Naive thymus-derived CD4-positive, alpha-beta T cell (primary cell): ENCODE measurements around the gene NEDD4. TPM values are rescaled to one million over a fixed set of nuclear protein-coding genes. Genes with fewer than 3 reads are reported as not detected.
"Not testable (repeated sequence)": the region's sequence is repeated elsewhere in the genome, so short reads cannot be mapped to it uniquely, and the experiment has no call there.

Experiments used
- ATAC-seq: fragments of 150-1000 bp; cut with Tn5 transposase; 2 replicates; pipeline ENCODE4 v1.10.0; 2021; ENCODE audit warnings: mild to moderate bottlenecking, moderate library complexity
- CTCF ChIA-PET: fragments of 350-600 bp; sonication (Branson Sonifier 250); formaldehyde crosslinking; loops from one replicate; lab custom pipeline; 2021; ENCODE audit warnings: antibody characterized with exemption; lab: Charles Lee
- POLR2A ChIA-PET: fragments of 350-600 bp; sonication (Branson Sonifier 250); formaldehyde crosslinking; loops from one replicate; lab custom pipeline; 2021; ENCODE audit warnings: antibody characterized with exemption, inconsistent platforms; lab: Charles Lee
- DNase-seq, 9 donors: peaks; one replicate each; pipeline versions ENCODE4 v3.0.0 to v3.0.0-alpha.2; 2020 to 2022; ENCODE audit warnings: mixed read lengths in 1 of 9
- H3K27ac ChIP-seq: one replicate; pipeline ENCODE4 v1.7.0; 2013; ENCODE audit warnings: mild to moderate bottlenecking, low read depth, low read length, moderate library complexity
- H3K27me3 ChIP-seq, 2 donors: one replicate each; pipeline ENCODE4 v1.7.0; 2013; ENCODE audit warnings: low read length in 2 of 2, mild to moderate bottlenecking in 2 of 2, moderate library complexity in 2 of 2; ENCODE audit not compliant: control insufficient read depth in 2 of 2, insufficient read depth in 2 of 2
- H3K36me3 ChIP-seq, 3 experiments: 1 replicate in 2 of 3; 2 replicates in 1 of 3; pipeline ENCODE4 v1.7.0; 2013; ENCODE audit warnings: low read length in 3 of 3, mild to moderate bottlenecking in 3 of 3, moderate library complexity in 1 of 3; ENCODE audit not compliant: insufficient read depth in 3 of 3, control insufficient read depth in 2 of 3
- H3K4me1 ChIP-seq, 2 donors: one replicate each; pipeline ENCODE4 v1.7.0; 2013; ENCODE audit warnings: low read length in 2 of 2, mild to moderate bottlenecking in 2 of 2, moderate library complexity in 1 of 2; ENCODE audit not compliant: control insufficient read depth in 2 of 2, insufficient read depth in 2 of 2
- H3K4me3 ChIP-seq: 2 replicates; pipeline ENCODE4 v1.7.0; 2013; ENCODE audit warnings: mild to moderate bottlenecking, low read length
- H3K9me3 ChIP-seq, 3 experiments: 1 replicate in 2 of 3; 2 replicates in 1 of 3; pipeline ENCODE4 v1.7.0; 2013; ENCODE audit warnings: low read length in 3 of 3; ENCODE audit not compliant: control insufficient read depth in 2 of 3
- H3K27ac Mint-ChIP-seq, 9 donors: one replicate each; pipeline ENCODE4 v1.8.0; 2020 to 2022; ENCODE audit warnings: mixed read lengths in 9 of 9, mild to moderate bottlenecking in 8 of 9, moderate library complexity in 5 of 9, inconsistent platforms in 2 of 9
- H3K27me3 Mint-ChIP-seq, 5 donors: one replicate each; pipeline ENCODE4 v1.8.0; 2021 to 2022; ENCODE audit warnings: mixed read lengths in 5 of 5, mild to moderate bottlenecking in 1 of 5
- H3K36me3 Mint-ChIP-seq, 5 donors: one replicate each; pipeline ENCODE4 v1.8.0; 2020 to 2022; ENCODE audit warnings: mixed read lengths in 5 of 5, mild to moderate bottlenecking in 3 of 5, inconsistent platforms in 1 of 5
- H3K4me1 Mint-ChIP-seq, 7 donors: one replicate each; pipeline ENCODE4 v1.8.0; 2020 to 2022; ENCODE audit warnings: mixed read lengths in 7 of 7, mild to moderate bottlenecking in 3 of 7, inconsistent platforms in 1 of 7
- H3K4me3 Mint-ChIP-seq, 10 donors: one replicate each; pipeline ENCODE4 v1.8.0; 2020 to 2022; ENCODE audit warnings: mild to moderate bottlenecking in 10 of 10, mixed read lengths in 10 of 10, moderate library complexity in 6 of 10, inconsistent platforms in 2 of 10
- H3K9me3 Mint-ChIP-seq, 11 donors: one replicate each; pipeline ENCODE4 v1.8.0; 2020 to 2022; ENCODE audit warnings: mixed read lengths in 11 of 11, mild to moderate bottlenecking in 4 of 11, inconsistent platforms in 1 of 11, moderate library complexity in 1 of 11
- intact Hi-C, 2 donors: fragments of 100-400 bp; cut with micrococcal nuclease; formaldehyde crosslinking; loops; one replicate each; pipeline ENCODE4 v1.15.1; 2023
- polyA plus RNA-seq, 2 donors: library from polyadenylated mRNA; unstranded; fragments of 300-500 nt; fragmentation: Illumina TruSeq; gene quantifications; one replicate each; pipeline ENCODE4 v1.2.3, GENCODE V29; 2021
- total RNA-seq, 6 experiments: library from RNA in 5 of 6; stranded (reverse) in 5 of 6; gene quantifications; 1 replicate in 5 of 6; 2 replicates in 1 of 6; pipeline ENCODE4 v1.2.3 and lab custom pipeline; 2021 to 2026

The NEDD4 gene
- total and polyA plus RNA-seq, 7 experiments from 2014 or later, result 1.1 to 15.1 (median 4.3) TPM

DNA sequence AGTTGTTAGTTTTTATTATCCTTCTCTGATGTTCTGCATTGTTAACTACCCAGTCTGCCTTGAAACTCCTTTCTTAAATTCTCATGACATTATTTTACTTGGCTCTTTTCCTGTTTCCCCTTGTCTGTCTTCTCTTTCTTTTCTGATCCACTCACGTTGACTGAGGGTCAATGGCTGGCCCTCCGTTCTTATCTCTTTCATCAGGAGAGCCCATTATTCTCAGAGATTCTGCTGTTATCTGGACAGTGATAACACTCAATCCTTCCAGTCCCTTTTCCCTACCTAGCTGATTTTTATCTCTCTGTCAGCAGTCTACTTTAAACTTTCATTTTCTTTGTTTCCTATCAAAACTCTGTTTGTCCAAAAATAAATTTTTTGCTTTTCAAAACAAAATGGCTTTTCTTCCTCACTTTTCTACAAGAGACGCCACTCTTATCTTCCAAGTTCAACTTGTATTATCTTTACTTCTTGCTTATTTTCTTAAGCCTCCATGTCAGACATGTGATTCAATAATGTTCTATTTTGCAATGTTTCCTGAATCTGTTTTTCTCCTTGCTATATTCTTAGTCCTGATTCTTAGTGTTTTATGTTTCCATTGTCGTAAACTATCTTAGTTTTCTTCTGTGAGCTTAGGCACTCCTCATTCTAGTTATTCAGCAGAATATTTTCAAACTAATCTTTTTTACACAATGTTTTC, 120.2 kb downstream of the NEDD4 start:
- CTCF ChIA-PET, result no interaction called here
- Mint-ChIP-seq H3K27me3 (no peaks in the 10 kb centered on the region), H3K36me3 (peaks cover 0 to 6% (median 0%) of the 10 kb centered on the region in 5 donors), H3K4me1 (no peaks in the 10 kb centered on the region), H3K27ac (no peak overlapping the region), H3K9me3 (no peaks in the 10 kb centered on the region), H3K4me3 (no peak overlapping the region)
- DNase-seq (no peak), ATAC-seq (no peak)
- POLR2A ChIA-PET, result interaction anchor here (0.6 kb wide), 1 partner anchor 72 kb away, joined by 3 read pairs; no protein-coding TSS in a partner anchor
- Histone ChIP-seq H3K9me3 (no peaks in the 10 kb centered on the region), H3K4me1 (no peaks in the 10 kb centered on the region), H3K27me3 (no peaks in the 10 kb centered on the region), H3K4me3 (no peak overlapping the region), H3K36me3 (no peaks in the 10 kb centered on the region), H3K27ac (no peak overlapping the region)
- intact Hi-C loops, result no loop called here

DNA sequence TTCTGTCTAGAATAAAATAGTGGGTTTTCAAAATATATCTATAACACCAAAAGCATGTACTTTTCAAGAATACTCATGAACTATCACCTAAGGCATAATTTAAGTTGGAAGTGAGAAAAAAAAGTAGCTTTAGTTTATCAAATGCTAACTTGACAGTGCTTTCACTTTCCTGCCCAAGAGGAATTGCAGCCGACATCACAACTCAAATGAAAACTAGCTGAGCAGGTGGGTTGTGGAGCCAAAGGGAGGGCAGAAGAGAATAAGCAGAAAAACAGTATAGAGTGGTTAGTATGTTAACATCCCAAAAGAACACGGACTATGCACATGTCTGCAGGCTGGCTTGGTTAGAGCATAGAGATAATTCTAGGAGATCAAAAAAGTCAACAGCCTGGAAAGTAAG, 120.9 kb downstream of the NEDD4 start:
- POLR2A ChIA-PET, result interaction anchor here (0.6 kb wide), 1 partner anchor 73 kb away, joined by 3 read pairs; no protein-coding TSS in a partner anchor
- Mint-ChIP-seq H3K36me3 (peaks cover 0 to 6% (median 0%) of the 10 kb centered on the region in 5 donors), H3K27ac (no peak overlapping the region), H3K27me3 (no peaks in the 10 kb centered on the region), H3K4me1 (no peaks in the 10 kb centered on the region), H3K9me3 (no peaks in the 10 kb centered on the region), H3K4me3 (no peak overlapping the region)
- no peaks in the 10 kb centered on the region for H3K36me3 ChIP-seq
- CTCF ChIA-PET, result no interaction called here
- DNase-seq (no peak), ATAC-seq (no peak)
- no peaks in the 10 kb centered on the region for H3K4me1 ChIP-seq
- no peak overlapping the region for H3K4me3 ChIP-seq
- no peaks in the 10 kb centered on the region for H3K9me3 ChIP-seq
- H3K27me3 ChIP-seq, result no peaks in the 10 kb centered on the region
- intact Hi-C loops, result no loop called here
- no peak overlapping the region for H3K27ac ChIP-seq

GRCh38 chr15:55869660-55870059, 123.8 kb downstream of the NEDD4 start:
- Mint-ChIP-seq H3K27ac (no peak overlapping the region), H3K27me3 (no peaks in the 10 kb centered on the region), H3K9me3 (no peaks in the 10 kb centered on the region), H3K36me3 (peaks cover 0 to 10% (median 0%) of the 10 kb centered on the region in 5 donors), H3K4me1 (peaks cover 0 to 1% (median 0%) of the 10 kb centered on the region in 7 donors), H3K4me3 (no peak overlapping the region)
- H3K9me3 ChIP-seq, result no peaks in the 10 kb centered on the region
- CTCF ChIA-PET, result no interaction called here
- DNase-seq (no peak), ATAC-seq (no peak)
- intact Hi-C loops, result no loop called here
- H3K27me3 ChIP-seq, result no peaks in the 10 kb centered on the region
- no peaks in the 10 kb centered on the region for H3K4me1 ChIP-seq
- H3K27ac ChIP-seq, result no peak overlapping the region
- no peak overlapping the region for H3K4me3 ChIP-seq
- POLR2A ChIA-PET, result no interaction called here
- no peaks in the 10 kb centered on the region for H3K36me3 ChIP-seq

GRCh38 chr15:55868707-55869106, 124.7 kb downstream of the NEDD4 start:
- no peaks in the 10 kb centered on the region for H3K27me3 ChIP-seq
- no peaks in the 10 kb centered on the region for H3K9me3 ChIP-seq
- intact Hi-C loops, result no loop called here
- POLR2A ChIA-PET, result no interaction called here
- H3K4me3 Mint-ChIP-seq, result no peak overlapping the region
- H3K4me1 ChIP-seq, result no peaks in the 10 kb centered on the region
- no peak overlapping the region for H3K27ac Mint-ChIP-seq
- no peaks in the 10 kb centered on the region for H3K9me3 Mint-ChIP-seq
- ATAC-seq (no peak), DNase-seq (no peak)
- H3K27ac ChIP-seq, result no peak overlapping the region
- no peaks in the 10 kb centered on the region for H3K36me3 ChIP-seq
- H3K4me3 ChIP-seq, result no peak overlapping the region
- no peaks in the 10 kb centered on the region for H3K27me3 Mint-ChIP-seq
- H3K4me1 Mint-ChIP-seq, result peaks cover 0 to 1% (median 0%) of the 10 kb centered on the region in 7 donors
- CTCF ChIA-PET, result no interaction called here
- H3K36me3 Mint-ChIP-seq, result peaks cover 0 to 10% (median 3%) of the 10 kb centered on the region in 5 donors

- H3K27me3 Mint-ChIP-seq, result not testable (repeated sequence)
Measured at GRCh38 chr15:55868291-55868690, 125.1 kb downstream of the NEDD4 start.

DNA sequence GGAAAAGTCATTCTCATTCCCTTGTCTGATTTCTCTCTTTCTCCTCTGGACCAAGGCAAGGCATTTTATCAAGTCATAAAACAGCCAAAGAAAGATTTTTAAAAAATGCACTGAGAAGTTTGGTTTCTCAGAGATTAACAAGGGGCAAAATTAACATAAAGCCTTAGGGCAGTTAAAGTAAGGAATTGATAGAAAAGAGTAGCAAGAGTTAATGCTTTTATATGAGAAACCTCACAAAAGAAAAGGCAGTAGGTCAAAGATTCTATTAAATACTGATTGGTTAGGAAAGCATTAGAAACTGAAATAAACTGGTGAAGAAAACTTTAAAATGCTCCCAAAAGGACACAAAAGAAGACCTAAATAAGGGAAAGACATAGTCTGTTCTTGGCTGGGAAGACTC, 129.5 kb downstream of the NEDD4 start:
- H3K4me3 ChIP-seq, result no peak overlapping the region
- no peak for ATAC-seq
- H3K27me3 Mint-ChIP-seq, result no peaks in the 10 kb centered on the region
- H3K27me3 ChIP-seq, result no peaks in the 10 kb centered on the region
- ChIA-PET POLR2A (no interaction called here), CTCF (no interaction called here)
- DNase-seq, result no peak
- H3K36me3 ChIP-seq, result no peaks in the 10 kb centered on the region
- peaks cover 2 to 17% (median 4%) of the 10 kb centered on the region in 5 donors for H3K36me3 Mint-ChIP-seq
- no peaks in the 10 kb centered on the region for H3K9me3 ChIP-seq
- H3K4me3 Mint-ChIP-seq, result no peak overlapping the region
- peaks cover 0 to 1% (median 0%) of the 10 kb centered on the region in 7 donors for H3K4me1 Mint-ChIP-seq
- no peak overlapping the region for H3K27ac Mint-ChIP-seq
- intact Hi-C loops, result no loop called here
- no peaks in the 10 kb centered on the region for H3K9me3 Mint-ChIP-seq
- H3K27ac ChIP-seq, result no peak overlapping the region
- H3K4me1 ChIP-seq, result no peaks in the 10 kb centered on the region

More at GRCh38 chr15:55868291-55868690, 125.1 kb downstream of the NEDD4 start:
- H3K27me3 ChIP-seq, intact Hi-C loops, H3K27ac Mint-ChIP-seq, H3K4me1 ChIP-seq, H3K27ac ChIP-seq, ATAC-seq, H3K4me3 ChIP-seq, H3K9me3 Mint-ChIP-seq, H3K36me3 ChIP-seq, DNase-seq, H3K9me3 ChIP-seq, CTCF ChIA-PET, H3K4me1 Mint-ChIP-seq, H3K4me3 Mint-ChIP-seq: not testable (repeated sequence)
- POLR2A ChIA-PET, result interaction anchor here (0.7 kb wide), 1 partner anchor 1327 kb away, joined by 3 read pairs; no protein-coding TSS in a partner anchor
- H3K36me3 Mint-ChIP-seq, result peaks cover 0 to 10% (median 3%) of the 10 kb centered on the region in 5 donors

DNA sequence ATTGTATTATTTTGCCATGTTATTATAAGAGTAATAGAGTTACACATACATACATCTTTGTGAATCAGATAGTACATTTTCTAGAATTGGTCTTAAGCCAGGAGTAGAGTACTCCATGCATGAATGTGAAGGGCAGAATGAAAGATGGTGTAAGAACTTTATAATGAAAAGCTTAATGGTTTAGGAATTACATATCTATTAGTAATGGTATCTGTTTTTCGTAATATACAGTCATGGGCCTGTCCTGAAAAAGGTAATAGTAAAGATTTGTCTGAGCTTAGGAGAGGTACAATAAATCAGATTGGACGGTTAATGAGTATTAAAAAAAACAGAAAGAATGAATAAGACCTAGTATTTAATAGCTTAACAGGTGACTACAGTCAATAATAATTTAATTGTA, 132.3 kb downstream of the NEDD4 start:
- ChIA-PET POLR2A (no interaction called here), CTCF (no interaction called here)
- DNase-seq (no peak), ATAC-seq (no peak)
- intact Hi-C loops, result no loop called here
- H3K4me1 Mint-ChIP-seq, result peaks cover 0 to under 1% (median 0%) of the 10 kb centered on the region in 7 donors
- Histone ChIP-seq H3K27ac (no peak overlapping the region), H3K36me3 (no peaks in the 10 kb centered on the region), H3K4me1 (no peaks in the 10 kb centered on the region), H3K9me3 (no peaks in the 10 kb centered on the region), H3K27me3 (no peaks in the 10 kb centered on the region), H3K4me3 (no peak overlapping the region)
- H3K4me3 Mint-ChIP-seq, result no peak overlapping the region
- peaks cover 0 to 20% (median 9%) of the 10 kb centered on the region in 5 donors for H3K36me3 Mint-ChIP-seq
- H3K9me3 Mint-ChIP-seq, result no peaks in the 10 kb centered on the region
- H3K27me3 Mint-ChIP-seq, result no peaks in the 10 kb centered on the region
- no peak overlapping the region for H3K27ac Mint-ChIP-seq
